GM23248 (cell line): ENCODE measurements around the gene FAM181B. TPM values are rescaled to one million over a fixed set of nuclear protein-coding genes. Genes with fewer than 3 reads are reported as not detected.
A peak's percentile ranks its signal among the peaks of the same experiment; 100 is the strongest.

Experiments used
- DNase-seq: peaks from one replicate; pipeline ENCODE4 v3.0.0-alpha.2; 2015
- H2AFZ ChIP-seq: fragments of 200-600 bp; sonication (generic); 2 replicates; pipeline ENCODE4 v1.6.1; 2016; ENCODE audit warnings: antibody characterized with exemption
- H3F3A ChIP-seq: fragments of 200-600 bp; sonication (generic); 2 replicates; pipeline ENCODE4 v1.6.1; 2016; ENCODE audit warnings: mild to moderate bottlenecking, antibody characterized with exemption, mixed run types; ENCODE audit not compliant: insufficient read depth
- H3K27ac ChIP-seq: fragments of 200-600 bp; sonication (generic); 2 replicates; pipeline ENCODE4 v1.5.1; 2016; ENCODE audit warnings: mild to moderate bottlenecking
- H3K27me3 ChIP-seq: fragments of 200-600 bp; sonication (generic); replicated peaks from 2 replicates; pipeline ENCODE4 v1.6.1; 2016; ENCODE audit warnings: mild to moderate bottlenecking; ENCODE audit not compliant: insufficient read depth
- H3K36me3 ChIP-seq: fragments of 200-600 bp; sonication (generic); 2 replicates; pipeline ENCODE4 v1.6.1; 2016; ENCODE audit warnings: low read depth, mild to moderate bottlenecking
- H3K4me1 ChIP-seq: fragments of 200-600 bp; sonication (generic); 2 replicates; pipeline ENCODE4 v1.6.1; 2016; ENCODE audit warnings: mild to moderate bottlenecking; ENCODE audit not compliant: insufficient read depth
- H3K4me2 ChIP-seq: fragments of 200-600 bp; sonication (generic); one replicate; pipeline ENCODE4 v1.6.1; 2016; ENCODE audit warnings: mild to moderate bottlenecking; ENCODE audit not compliant: unreplicated experiment
- H3K4me3 ChIP-seq: fragments of 200-600 bp; sonication (generic); 2 replicates; pipeline ENCODE4 v1.5.1; 2016; ENCODE audit warnings: mild to moderate bottlenecking
- H3K79me2 ChIP-seq: fragments of 200-600 bp; sonication (generic); 2 replicates; pipeline ENCODE4 v1.6.1; 2016; ENCODE audit warnings: mild to moderate bottlenecking; ENCODE audit not compliant: insufficient read depth
- H3K9ac ChIP-seq: fragments of 200-600 bp; sonication (generic); 2 replicates; pipeline ENCODE4 v1.6.1; 2016; ENCODE audit warnings: mild to moderate bottlenecking
- H3K9me2 ChIP-seq: fragments of 200-600 bp; sonication (generic); 2 replicates; pipeline ENCODE4 v1.6.1; 2016; ENCODE audit warnings: mixed run types, mild to moderate bottlenecking, moderate library complexity; ENCODE audit not compliant: insufficient read depth
- H3K9me3 ChIP-seq: fragments of 200-600 bp; sonication (generic); one replicate; pipeline ENCODE4 v1.6.1; 2017; ENCODE audit warnings: low read depth
- H4K20me1 ChIP-seq: fragments of 200-600 bp; sonication (generic); 2 replicates; pipeline ENCODE4 v1.6.0; 2016; ENCODE audit not compliant: insufficient read depth
- EZH2 ChIP-seq: fragments of 200-600 bp; sonication (generic); IDR thresholded peaks from 2 replicates; pipeline ENCODE4 v1.6.1; 2018; ENCODE audit warnings: antibody characterized with exemption, mild to moderate bottlenecking; ENCODE audit not compliant: insufficient read depth, poor library complexity, severe bottlenecking
- EZH2phosphoT487 ChIP-seq: fragments of 200-600 bp; sonication (generic); IDR thresholded peaks from 2 replicates; pipeline ENCODE4 v1.6.1; 2018; ENCODE audit warnings: antibody characterized with exemption, moderate library complexity, mild to moderate bottlenecking, low read depth; ENCODE audit not compliant: insufficient read depth
- WGBS, 2 experiments: methylation state at CpG; one replicate each; pipeline ENCODE4 v1.1.6; 2015 to 2017; ENCODE audit warnings: low lambda C conversion rate in 2 of 2, low coverage in 1 of 2; ENCODE audit errors: missing lambda C conversion rate in 2 of 2; 5-methylcytosine and 5-hydroxymethylcytosine counted together
- in situ Hi-C: fragments of 300-500 bp; cut with MboI; formaldehyde crosslinking; loops from 2 replicates; pipeline ENCODE4 v1.15.0; 2020
- polyA plus RNA-seq: library from polyadenylated mRNA; unstranded; fragments of >200 nt; fragmentation: Nextera tagmentation; extraction: Ambion mirVana; gene quantifications from 2 replicates; pipeline ENCODE4 v1.2.1, GENCODE V29; 2016
- total RNA-seq: library from RNA; depleted of rRNA; stranded (reverse); fragments of >200 nt; shearing (Covaris generic); gene quantifications from 2 replicates; pipeline ENCODE4 v1.2.3, GENCODE V29; 2014

Gene FAM181B
- total and polyA plus RNA-seq, 2 experiments from 2014 or later: not detected

DNA sequence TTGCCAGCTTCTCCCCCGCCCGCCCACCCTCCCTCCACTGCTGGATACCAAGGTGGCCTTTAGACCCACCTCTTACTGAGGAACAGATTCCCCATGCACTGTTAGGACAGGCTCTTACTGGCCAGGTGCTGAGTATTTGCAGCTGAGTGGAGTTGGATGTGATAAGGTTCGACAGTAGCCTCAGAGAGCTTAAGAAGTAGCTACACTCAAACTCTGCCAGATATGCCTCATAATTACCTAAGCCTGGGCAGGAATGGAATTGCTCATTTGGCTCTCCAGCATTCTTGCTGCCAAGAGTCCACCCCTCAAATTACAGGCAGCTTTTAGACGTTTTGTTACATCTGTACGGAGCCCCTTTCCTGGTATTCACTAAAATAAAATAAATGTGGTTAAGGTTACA, 9.6 kb downstream of the FAM181B start:
- Histone ChIP-seq H3K4me3 (no peak overlapping the region), H3K4me1 (peaks cover 6% of the 10 kb centered on the region; the same call in 1 of the 2 replicates), H3K27me3 (no peaks in the 10 kb centered on the region), H3K4me2 (no peak overlapping the region), H3K9me3 (no peaks in the 10 kb centered on the region), H3K27ac (no peak overlapping the region), H3F3A (no peaks in the 10 kb centered on the region), H3K79me2 (no peaks in the 10 kb centered on the region), H3K9me2 (no peaks in the 10 kb centered on the region), H2AFZ (no peak overlapping the region), H3K9ac (no peak overlapping the region), H4K20me1 (no peaks in the 10 kb centered on the region), H3K36me3 (no peaks in the 10 kb centered on the region)
- TF ChIP-seq EZH2 (no peak), EZH2phosphoT487 (no peak)
- WGBS, 2 experiments: 64 to 74% methylated on average over 3 to 5 of the region's 5 CpGs
- in situ Hi-C loops: loop anchor here (10.0 kb wide), 1 partner anchor 141 kb away; no protein-coding TSS in a partner anchor
- DNase-seq: no peak

DNA sequence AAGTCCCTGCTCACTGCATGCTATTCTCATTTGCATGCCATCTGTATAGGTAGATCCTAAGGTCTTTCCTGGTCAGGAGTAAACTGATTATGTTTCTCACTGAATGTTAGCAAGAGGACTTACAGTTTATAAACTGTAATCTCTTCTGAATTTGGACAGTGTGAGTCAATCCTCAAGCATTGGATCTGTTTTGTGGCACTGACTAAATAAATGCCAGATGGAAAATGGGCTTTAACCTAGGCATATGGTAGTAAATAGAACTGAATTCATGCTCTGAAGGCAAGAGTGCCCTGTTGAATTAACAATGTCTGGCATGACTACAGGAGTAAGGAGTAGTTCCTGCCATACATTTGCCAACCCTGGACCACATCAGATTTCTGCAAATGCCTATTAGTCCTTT, 11.4 kb downstream of the FAM181B start:
- Histone ChIP-seq H3F3A (no peaks in the 10 kb centered on the region), H3K9me3 (no peaks in the 10 kb centered on the region), H2AFZ (no peak overlapping the region), H3K27ac (no peak overlapping the region), H3K4me2 (no peak overlapping the region), H3K79me2 (no peaks in the 10 kb centered on the region), H3K4me1 (peaks cover 6% of the 10 kb centered on the region; the same call in 1 of the 2 replicates), H3K4me3 (no peak overlapping the region), H3K9me2 (no peaks in the 10 kb centered on the region), H3K27me3 (no peaks in the 10 kb centered on the region), H4K20me1 (no peaks in the 10 kb centered on the region), H3K9ac (no peak overlapping the region), H3K36me3 (no peaks in the 10 kb centered on the region)
- peak; percentile 53 for DNase-seq
- TF ChIP-seq EZH2 (no peak), EZH2phosphoT487 (no peak)
- in situ Hi-C loops: loop anchor here (10.0 kb wide), 1 partner anchor 143 kb away; no protein-coding TSS in a partner anchor

DNA sequence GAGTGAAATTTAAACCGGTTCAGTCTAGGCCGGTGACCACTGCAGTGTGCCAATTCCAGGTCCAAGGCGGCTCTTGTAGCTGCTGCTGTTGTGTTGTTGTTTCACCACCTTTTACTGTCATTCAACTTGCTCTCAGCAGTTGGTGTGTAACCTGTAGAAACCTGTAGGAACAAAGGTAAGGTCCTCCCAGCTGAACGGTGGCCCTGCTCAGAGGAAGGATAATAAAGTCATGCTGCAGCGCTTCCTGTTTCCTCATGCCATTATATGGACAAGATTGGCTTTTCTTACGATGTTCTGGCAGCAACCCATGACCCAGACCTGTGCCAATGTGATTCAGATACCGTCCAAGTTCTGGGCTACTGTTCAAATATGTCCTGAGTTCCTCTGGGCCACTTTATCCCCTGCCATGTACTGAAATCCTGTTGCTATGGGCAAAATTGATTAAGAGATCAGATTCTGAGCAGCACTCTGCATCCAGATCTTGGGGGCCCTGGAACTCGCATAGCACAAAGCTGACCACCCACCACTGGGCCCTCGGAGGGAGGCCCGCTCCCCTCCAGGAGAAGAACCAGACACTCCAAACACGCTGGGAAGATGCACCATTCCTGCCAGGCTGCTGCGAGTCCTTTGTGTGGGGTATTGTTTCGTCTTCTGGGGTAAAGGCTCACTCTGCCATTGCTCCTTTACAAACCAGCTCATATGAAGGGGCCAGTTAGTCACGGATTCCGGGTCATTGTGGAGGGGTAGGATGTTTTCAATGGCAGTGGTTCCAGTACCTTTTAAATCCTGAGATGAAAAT, 13.2 kb downstream of the FAM181B start:
- no peak overlapping the region for H2AFZ ChIP-seq
- H3K79me2 ChIP-seq: no peaks in the 10 kb centered on the region
- H3K4me3 ChIP-seq: no peak overlapping the region
- H3K9me3 ChIP-seq: no peaks in the 10 kb centered on the region
- H4K20me1 ChIP-seq: no peaks in the 10 kb centered on the region
- TF ChIP-seq EZH2 (no peak), EZH2phosphoT487 (no peak)
- H3K4me2 ChIP-seq: no peak overlapping the region
- H3K9ac ChIP-seq: no peak overlapping the region
- peaks cover 6% of the 10 kb centered on the region; the same call in 1 of the 2 replicates for H3K4me1 ChIP-seq
- in situ Hi-C loops: loop anchor here (10.0 kb wide), 1 partner anchor 144 kb away; no protein-coding TSS in a partner anchor
- peak; percentile 7 for DNase-seq
- H3F3A ChIP-seq: no peaks in the 10 kb centered on the region
- H3K9me2 ChIP-seq: no peaks in the 10 kb centered on the region
- H3K27me3 ChIP-seq: no peaks in the 10 kb centered on the region
- H3K36me3 ChIP-seq: no peaks in the 10 kb centered on the region
- WGBS, 2 experiments: 79 to 81% methylated on average over 15 of the region's 15 CpGs
- H3K27ac ChIP-seq: no peak overlapping the region

- H3K4me1 ChIP-seq: peaks cover 6% of the 10 kb centered on the region; the same call in 1 of the 2 replicates
- no peak for DNase-seq
- H3K36me3 ChIP-seq: no peaks in the 10 kb centered on the region
- H3F3A ChIP-seq: no peaks in the 10 kb centered on the region
- H3K4me3 ChIP-seq: no peak overlapping the region
- no peak overlapping the region for H3K9ac ChIP-seq
- H3K4me2 ChIP-seq: no peak overlapping the region
- H3K27ac ChIP-seq: no peak overlapping the region
- TF ChIP-seq EZH2phosphoT487 (no peak), EZH2 (no peak)
- H4K20me1 ChIP-seq: no peaks in the 10 kb centered on the region
- H3K9me2 ChIP-seq: no peaks in the 10 kb centered on the region
- no peaks in the 10 kb centered on the region for H3K27me3 ChIP-seq
- no peaks in the 10 kb centered on the region for H3K9me3 ChIP-seq
- no peaks in the 10 kb centered on the region for H3K79me2 ChIP-seq
- 66 to 71% methylated on average over 5 of the region's 5 CpGs for WGBS, 2 experiments
- in situ Hi-C loops: loop anchor here (10.0 kb wide), 1 partner anchor 145 kb away; no protein-coding TSS in a partner anchor
- no peak overlapping the region for H2AFZ ChIP-seq
Observed at GRCh38 chr11:82719361-82720105, 14.1 kb downstream of the FAM181B start.
